ENCODE data around the gene ISCU. TPM values are rescaled to one million over a fixed set of nuclear protein-coding genes. Genes with fewer than 3 reads are reported as not detected.
"Not testable (repeated sequence)": the region's sequence is repeated elsewhere in the genome, so short reads cannot be mapped to it uniquely, and the experiment has no call there.

ISCU gene
- polyA plus RNA-seq, 1 of the 3 experiments (the other 2 are of a cell fraction), result 165 TPM

- Histone ChIP-seq H3K27ac (ENCODE audit: low read depth in 2 of 2, low read length in 1 of 2) (no peak overlapping the region), H3K36me3 (replicated peaks in 1 of 2; ENCODE audit: control insufficient read depth in 1 of 2, insufficient read depth in 2 of 2, low read length in 1 of 2) (peaks cover 0 to 2% of the 10 kb centered on the region in 2 experiments), H3K27me3 (ENCODE audit: insufficient read depth) (no peaks in the 10 kb centered on the region), H3K4me3 (ENCODE audit: low read depth in 2 of 2, low read length in 1 of 2) (no peak overlapping the region), H4K20me1 (ENCODE audit: insufficient read depth) (no peaks in the 10 kb centered on the region), H3K9me2 (no peaks in the 10 kb centered on the region), H2AFZ (ENCODE audit: low read depth) (no peak overlapping the region), H3K9me3 (no peaks in the 10 kb centered on the region), H3K9ac (no peak overlapping the region), H3F3A (replicated peaks; ENCODE audit: insufficient read depth) (no peaks in the 10 kb centered on the region), H3K4me2 (no peak overlapping the region), H3K4me1 (ENCODE audit: control insufficient read depth in 1 of 2, insufficient read depth in 2 of 2, low read depth in 1 of 2, low read length in 1 of 2) (peaks cover 0 to 20% of the 10 kb centered on the region in 2 experiments; a peak in 1 of 4 replicates), H3K79me2 (ENCODE audit: insufficient read depth) (no peaks in the 10 kb centered on the region)
- DNase-seq, result peak; percentile 39
- CTCF ChIA-PET, result interaction anchor here (3.5 kb wide), 1 partner anchor 30 kb away, joined by 21 read pairs; no protein-coding TSS in a partner anchor
- TF ChIP-seq USF2 (IDR thresholded peaks at IDR 0.05; ENCODE audit: borderline replicate concordance, low read depth, low read length) (no peak), ZBTB33 (IDR thresholded peaks at IDR 0.05; ENCODE audit: borderline replicate concordance, low read depth) (no peak)
- POLR2A ChIA-PET, result no interaction called here
- 69% methylated on average over 4 of the region's 4 CpGs for WGBS (ENCODE audit: low lambda C conversion rate)
These were observed 25.4 kb downstream of the ISCU start for GRCh38 chr12:108587826-108588225.

GRCh38 chr12:108589028-108589839 lies 26.8 kb downstream of the ISCU start:
- Histone ChIP-seq H3K4me3 (ENCODE audit: low read depth in 2 of 2, low read length in 1 of 2) (no peak overlapping the region), H3K9me2 (no peaks in the 10 kb centered on the region), H3F3A (replicated peaks; ENCODE audit: insufficient read depth) (no peaks in the 10 kb centered on the region), H3K36me3 (replicated peaks in 1 of 2; ENCODE audit: control insufficient read depth in 1 of 2, insufficient read depth in 2 of 2, low read length in 1 of 2) (peaks cover 0 to 2% of the 10 kb centered on the region in 2 experiments), H3K27me3 (ENCODE audit: insufficient read depth) (no peaks in the 10 kb centered on the region), H2AFZ (ENCODE audit: low read depth) (no peak overlapping the region), H3K9ac (no peak overlapping the region), H3K79me2 (ENCODE audit: insufficient read depth) (no peaks in the 10 kb centered on the region), H3K27ac (ENCODE audit: low read depth in 2 of 2, low read length in 1 of 2) (peak overlapping the region in 1 of 2 experiments; percentile 29; a peak in 1 of 4 replicates), H3K9me3 (no peaks in the 10 kb centered on the region), H3K4me1 (ENCODE audit: control insufficient read depth in 1 of 2, insufficient read depth in 2 of 2, low read depth in 1 of 2, low read length in 1 of 2) (peaks cover 0 to 20% of the 10 kb centered on the region in 2 experiments; a peak in 1 of 4 replicates), H3K4me2 (no peak overlapping the region), H4K20me1 (ENCODE audit: insufficient read depth) (no peaks in the 10 kb centered on the region)
- POLR2A ChIA-PET, result no interaction called here
- DNase-seq, result peak; percentile 77
- CTCF ChIA-PET, result interaction anchor here (0.7 to 3.5 kb wide), 4 partner anchors 19 to 33 kb away, joined by 5 to 21 read pairs (median 8); no protein-coding TSS in a partner anchor
- 36% methylated on average over 10 of the region's 15 CpGs for WGBS (ENCODE audit: low lambda C conversion rate)
- TF ChIP-seq TCF12 (IDR thresholded peaks at IDR 0.05), result peak; percentile 50
- TF ChIP-seq GATA2 (CRISPR knock-in tag; IDR thresholded peaks at IDR 0.05), result no peak

GRCh38 chr12:108589840-108590229 lies 27.4 kb downstream of the ISCU start:
- whole genome bisulfite sequencing (ENCODE audit: low lambda C conversion rate), result 75% methylated on average over 2 of the region's 7 CpGs
- Histone ChIP-seq H3F3A (replicated peaks; ENCODE audit: insufficient read depth) (no peaks in the 10 kb centered on the region), H3K79me2 (ENCODE audit: insufficient read depth) (no peaks in the 10 kb centered on the region), H3K9me3 (no peaks in the 10 kb centered on the region), H3K4me3 (ENCODE audit: low read depth in 2 of 2, low read length in 1 of 2) (no peak overlapping the region), H3K4me2 (no peak overlapping the region), H3K9ac (no peak overlapping the region), H3K4me1 (ENCODE audit: control insufficient read depth in 1 of 2, insufficient read depth in 2 of 2, low read depth in 1 of 2, low read length in 1 of 2) (peaks cover 0 to 20% of the 10 kb centered on the region in 2 experiments; a peak in 1 of 4 replicates), H3K36me3 (replicated peaks in 1 of 2; ENCODE audit: control insufficient read depth in 1 of 2, insufficient read depth in 2 of 2, low read length in 1 of 2) (peaks cover 0 to 2% of the 10 kb centered on the region in 2 experiments), H2AFZ (ENCODE audit: low read depth) (no peak overlapping the region), H4K20me1 (ENCODE audit: insufficient read depth) (no peaks in the 10 kb centered on the region), H3K27me3 (ENCODE audit: insufficient read depth) (no peaks in the 10 kb centered on the region), H3K27ac (ENCODE audit: low read depth in 2 of 2, low read length in 1 of 2) (no peak overlapping the region), H3K9me2 (no peaks in the 10 kb centered on the region)
- TF ChIP-seq EZH2phosphoT487 (IDR thresholded peaks at IDR 0.05; ENCODE audit: borderline replicate concordance, low read depth), result no peak
- TF ChIP-seq USF2 (IDR thresholded peaks at IDR 0.05; ENCODE audit: borderline replicate concordance, low read depth, low read length), result no peak
- no peak for TF ChIP-seq POLR2AphosphoS5 (IDR thresholded peaks at IDR 0.05; ENCODE audit: low read depth, low read length)
- no peak for TF ChIP-seq MEF2A (IDR thresholded peaks at IDR 0.05; ENCODE audit: borderline replicate concordance, low read depth)
- no peak for TF ChIP-seq CHD2 (IDR thresholded peaks at IDR 0.05; ENCODE audit: low read length, partially characterized antibody)
- CTCF ChIA-PET, result interaction anchor here (0.7 to 3.5 kb wide), 5 partner anchors 19 to 32 kb away, joined by 3 to 21 read pairs (median 6); no protein-coding TSS in a partner anchor
- POLR2A ChIA-PET, result no interaction called here
- DNase-seq, result no peak

GRCh38 chr12:108590463-108590862 lies 28.1 kb downstream of the ISCU start:
- WGBS (ENCODE audit: low lambda C conversion rate), result 90% methylated on average over 9 of the region's 9 CpGs
- H3K27ac ChIP-seq (ENCODE audit: low read depth in 2 of 2, low read length in 1 of 2); H3K9me2 ChIP-seq; H3F3A ChIP-seq (replicated peaks; ENCODE audit: insufficient read depth); H3K9me3 ChIP-seq; H3K9ac ChIP-seq; H3K79me2 ChIP-seq (ENCODE audit: insufficient read depth); DNase-seq; H3K36me3 ChIP-seq (replicated peaks in 1 of 2; ENCODE audit: control insufficient read depth in 1 of 2, insufficient read depth in 2 of 2, low read length in 1 of 2); H2AFZ ChIP-seq (ENCODE audit: low read depth); H4K20me1 ChIP-seq (ENCODE audit: insufficient read depth); H3K27me3 ChIP-seq (ENCODE audit: insufficient read depth); H3K4me3 ChIP-seq (ENCODE audit: low read depth in 2 of 2, low read length in 1 of 2); POLR2A ChIA-PET; H3K4me2 ChIP-seq: not testable (repeated sequence)
- H3K4me1 ChIP-seq (ENCODE audit: control insufficient read depth in 1 of 2, insufficient read depth in 2 of 2, low read depth in 1 of 2, low read length in 1 of 2), result peaks cover 0 to 20% of the 10 kb centered on the region in 2 experiments; a peak in 1 of 4 replicates
- CTCF ChIA-PET, result interaction anchor here (0.8 to 3.5 kb wide), 4 partner anchors 19 to 27 kb away, joined by 3 to 21 read pairs (median 8); no protein-coding TSS in a partner anchor

Data from SK-N-SH (cell line).